Adrenal gland (tissue), 12 donors: ENCODE measurements around the gene TAPT1. TPM values are rescaled to one million over a fixed set of nuclear protein-coding genes. Genes with fewer than 3 reads are reported as not detected.

Experiments used
- DNase-seq, 7 donors: peaks; one replicate each; pipeline ENCODE4 v3.0.0-alpha.2; 2019 to 2020
- H3K27ac ChIP-seq, 5 donors: fragments of 200-600 bp; sonication (generic) in 4 of 5; 1 replicate in 3 of 5; 2 replicates in 2 of 5; pipeline versions ENCODE4 v1.5.1 to v1.8.0; 2016 to 2020; ENCODE audit warnings: mild to moderate bottlenecking in 1 of 5
- H3K27me3 ChIP-seq: fragments of 200-600 bp; 2 replicates; pipeline ENCODE4 v1.8.0; 2021
- H3K36me3 ChIP-seq, 2 donors: fragments of 200-600 bp; replicated peaks in 1 of 2; 1 replicate in 1 of 2; 2 replicates in 1 of 2; pipeline versions ENCODE4 v1.5.1 to v1.8.0; 2018 to 2022
- H3K4me1 ChIP-seq, 2 donors: fragments of 200-600 bp; replicated peaks in 1 of 2; 1 replicate in 1 of 2; 2 replicates in 1 of 2; pipeline versions ENCODE4 v1.5.1 to v1.8.0; 2018 to 2021
- H3K4me3 ChIP-seq, 4 donors: fragments of 200-600 bp; sonication (generic) in 3 of 4; one replicate each; pipeline ENCODE4 v1.5.1; 2016 to 2018
- H3K9me3 ChIP-seq, 3 donors: fragments of 200-600 bp; sonication (generic) in 1 of 3; replicated peaks in 1 of 3; 1 replicate in 2 of 3; 2 replicates in 1 of 3; pipeline versions ENCODE4 v1.5.1 to v1.8.0; 2016 to 2021
- CTCF ChIP-seq, 6 experiments: fragments of 450-650 bp in 4 of 6; fragments of 200-600 bp in 2 of 6; sonication (generic) in 1 of 6; IDR thresholded peaks; 1 replicate in 5 of 6; 2 replicates in 1 of 6; pipeline versions ENCODE4 v1.5.1 to v1.8.0; 2016 to 2021; ENCODE audit warnings: antibody characterized with exemption in 6 of 6, mild to moderate bottlenecking in 2 of 6, moderate library complexity in 1 of 6
- POLR2A ChIP-seq, 2 donors: fragments of 450-650 bp; IDR thresholded peaks; one replicate each; pipeline ENCODE4 v1.6.1; 2017; ENCODE audit warnings: antibody characterized with exemption in 2 of 2, mild to moderate bottlenecking in 2 of 2, moderate library complexity in 1 of 2
- WGBS, 4 donors: extraction: QIAGEN DNeasy Blood & Tissue Kit in 2 of 4; methylation state at CpG; one replicate each; pipeline versions ENCODE4 v1.1.5 to v1.1.7; 2013 to 2017; 5-methylcytosine and 5-hydroxymethylcytosine counted together
- intact Hi-C, 2 donors: fragments of 100-400 bp; cut with DNase I; formaldehyde crosslinking; loops; one replicate each; pipeline versions ENCODE4 v1.14.1 to v1.15.0; 2022 to 2023
- polyA plus RNA-seq, 3 donors: library from polyadenylated mRNA; stranded (reverse); fragments of 200-250 nt in 2 of 3; fragments of 350-450 nt in 1 of 3; fragmentation: Illumina TruSeq in 1 of 3; extraction: RNeasy Lipid Tissue Mini Kit (QIAGEN cat#74804) in 1 of 3; gene quantifications; one replicate each; pipeline ENCODE4 v1.2.3, GENCODE V29; 2013 to 2014
- total RNA-seq, 9 donors: library from RNA; depleted of rRNA in 4 of 9; stranded (reverse); fragments of >200 nt in 4 of 9; fragments of 120-200 nt in 1 of 9; fragmentation: NEBNext Ultra II Directional in 1 of 9; extraction: Animal tissue kit (Norgen Biotek cat#: 25700) in 1 of 9; gene quantifications; one replicate each; pipeline versions ENCODE4 v1.1.0 to v1.2.4, GENCODE V29; 2013 to 2023
- donor health status: healthy with polysubstance abuse.
- donor health status: Bipolar disorder and iron deficiency.
- donor health status: DM: yes; HTN: yes; CAD: no.
- donor health status: DM: no; HTN: no; CAD: no.
- donor health status: DM: no; HTN: no; CAD: no.
- donor health status: DM: yes; HTN: yes; CAD: no.

The TAPT1 gene
- total and polyA plus RNA-seq, 12 donors: 33.2 to 119 (median 51.0) TPM

DNA sequence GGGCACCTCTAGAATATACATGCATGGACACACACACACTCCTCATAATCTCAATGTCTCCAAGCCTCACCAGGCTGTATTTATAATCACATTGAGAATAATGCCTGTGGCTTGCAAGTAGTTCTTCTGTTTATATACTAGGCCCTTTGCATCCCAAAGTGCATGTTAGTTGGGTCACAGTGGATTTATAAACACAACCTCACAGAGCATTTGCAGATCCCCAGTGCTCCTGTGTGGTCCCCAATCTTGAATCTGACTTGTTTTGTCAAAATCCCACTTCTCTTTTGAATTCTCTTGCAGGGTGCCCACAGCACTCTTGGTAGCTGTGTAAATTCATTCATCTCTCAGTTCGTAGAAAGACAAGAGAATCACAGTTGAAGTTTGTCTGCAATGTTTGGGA lies 92.9 kb downstream of the TAPT1 start:
- H3K27me3 ChIP-seq: no peaks in the 10 kb centered on the region
- DNase-seq: no peak
- H3K9me3 ChIP-seq: no peaks in the 10 kb centered on the region
- H3K4me1 ChIP-seq: no peaks in the 10 kb centered on the region
- no peak overlapping the region for H3K4me3 ChIP-seq
- 86 to 94% (median 90%) methylated on average over 1 of the region's 1 CpG for WGBS, 4 donors
- intact Hi-C loops: no loop called here
- TF ChIP-seq CTCF (IDR thresholded peaks at IDR 0.05): no peak
- no peak for TF ChIP-seq POLR2A (IDR thresholded peaks at IDR 0.05)
- H3K27ac ChIP-seq: no peak overlapping the region
- H3K36me3 ChIP-seq: no peaks in the 10 kb centered on the region

DNA sequence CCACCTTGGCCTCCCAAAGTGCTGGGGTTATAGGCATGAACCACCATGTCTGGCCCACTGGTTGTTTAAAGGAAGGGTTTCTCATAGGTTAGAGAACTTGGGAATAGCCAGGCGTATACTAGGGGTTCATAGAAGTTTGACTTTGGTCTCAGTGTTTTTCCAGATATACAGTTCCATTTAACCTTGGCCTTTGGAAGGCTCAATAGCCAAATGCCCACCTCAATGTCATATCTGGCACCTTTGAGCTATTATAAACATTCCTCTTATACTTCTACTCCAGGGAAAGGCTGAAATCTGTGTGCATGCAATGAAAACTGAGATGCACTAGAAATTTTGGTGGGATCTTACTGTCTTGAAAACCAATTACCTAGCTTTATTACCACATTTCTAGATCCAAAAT lies 95.0 kb downstream of the TAPT1 start:
- H3K27me3 ChIP-seq: no peaks in the 10 kb centered on the region
- H3K4me1 ChIP-seq: no peaks in the 10 kb centered on the region
- TF ChIP-seq CTCF (IDR thresholded peaks at IDR 0.05): no peak
- intact Hi-C loops: no loop called here
- H3K9me3 ChIP-seq: no peaks in the 10 kb centered on the region
- DNase-seq: no peak
- H3K36me3 ChIP-seq: no peaks in the 10 kb centered on the region
- H3K27ac ChIP-seq: no peak overlapping the region
- WGBS, 4 donors: 92 to 100% (median 96%) methylated on average over 1 of the region's 1 CpG
- no peak overlapping the region for H3K4me3 ChIP-seq

DNA sequence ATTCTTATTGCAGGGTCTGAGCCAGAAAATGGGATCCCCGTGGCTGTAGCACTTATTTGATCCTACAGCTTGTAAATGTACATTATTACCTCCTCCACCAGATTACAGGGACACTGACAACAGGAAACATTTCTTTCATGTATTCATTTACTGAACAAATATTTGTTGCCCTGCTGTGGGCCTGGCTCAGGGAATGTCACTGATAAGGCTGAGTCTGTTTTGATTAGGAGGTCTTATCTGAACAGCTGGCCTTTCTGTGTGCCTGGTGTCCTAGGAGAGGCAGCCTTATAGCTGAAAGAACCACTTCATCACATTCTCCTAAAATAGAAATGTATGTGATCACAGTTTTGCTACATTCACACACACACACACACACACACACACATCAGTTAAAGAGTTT lies 96.9 kb downstream of the TAPT1 start:
- no peak for DNase-seq
- H3K9me3 ChIP-seq: no peaks in the 10 kb centered on the region
- no peak for TF ChIP-seq POLR2A (IDR thresholded peaks at IDR 0.05)
- no peak for TF ChIP-seq CTCF (IDR thresholded peaks at IDR 0.05)
- H3K27me3 ChIP-seq: no peaks in the 10 kb centered on the region
- H3K4me3 ChIP-seq: no peak overlapping the region
- no peaks in the 10 kb centered on the region for H3K4me1 ChIP-seq
- WGBS, 4 donors: 57 to 65% (median 62%) methylated on average over 1 of the region's 1 CpG
- no peak overlapping the region for H3K27ac ChIP-seq
- no peaks in the 10 kb centered on the region for H3K36me3 ChIP-seq
- intact Hi-C loops: no loop called here

DNA sequence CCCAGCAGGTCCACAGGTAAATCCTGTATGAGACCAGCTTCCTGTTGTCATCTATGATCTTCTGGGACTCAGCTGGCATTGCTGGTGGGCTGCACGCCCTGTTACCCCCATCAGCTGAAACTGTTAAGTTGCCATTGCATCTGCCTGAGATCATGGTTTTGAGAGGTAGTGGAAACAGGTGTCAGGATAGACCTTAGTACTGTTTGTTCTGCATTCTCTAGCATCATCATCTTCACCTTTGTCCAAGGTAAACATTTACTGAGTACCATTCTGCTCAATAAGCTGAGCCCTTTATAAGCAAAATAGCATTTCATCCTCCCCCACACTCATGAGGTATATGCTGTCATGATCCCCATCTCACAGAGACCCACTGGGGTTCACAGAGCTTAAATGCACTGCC lies 99.6 kb downstream of the TAPT1 start:
- H3K36me3 ChIP-seq: no peaks in the 10 kb centered on the region
- no peak for TF ChIP-seq CTCF (IDR thresholded peaks at IDR 0.05)
- TF ChIP-seq POLR2A (IDR thresholded peaks at IDR 0.05): no peak
- 76 to 96% (median 92%) methylated on average over 1 of the region's 1 CpG for WGBS, 4 donors
- H3K4me3 ChIP-seq: no peak overlapping the region
- no peak for DNase-seq
- no peak overlapping the region for H3K27ac ChIP-seq
- intact Hi-C loops: no loop called here
- H3K4me1 ChIP-seq: no peaks in the 10 kb centered on the region
- H3K27me3 ChIP-seq: no peaks in the 10 kb centered on the region
- H3K9me3 ChIP-seq: no peaks in the 10 kb centered on the region
